Activated CD8-positive, alpha-beta memory T cell treated with anti-CD3 and anti-CD28 coated beads, Interleukin-2, amount 10 ng/mL, durations not matched to agents 7 days and 5 days (primary cell): ENCODE measurements around the gene CDKAL1. TPM values are rescaled to one million over a fixed set of nuclear protein-coding genes. Genes with fewer than 3 reads are reported as not detected.
A peak's percentile ranks its signal among the peaks of the same experiment; 100 is the strongest.

Experiments used
- ATAC-seq: fragments of 150-1000 bp; cut with Tn5 transposase; one replicate; pipeline ENCODE4 v1.10.0; 2021; ENCODE audit warnings: moderate library complexity
- CTCF ChIA-PET: fragments of 350-600 bp; sonication (Branson Sonifier 250); formaldehyde crosslinking; loops from one replicate; lab custom pipeline; 2021; ENCODE audit warnings: antibody characterized with exemption; lab: Charles Lee
- DNase-seq: peaks from one replicate; pipeline ENCODE4 v3.0.0-alpha.2; 2020
- H3K27ac Mint-ChIP-seq: one replicate; pipeline ENCODE4 v1.8.0; 2021; ENCODE audit warnings: mild to moderate bottlenecking, mixed read lengths
- H3K27me3 Mint-ChIP-seq: one replicate; pipeline ENCODE4 v1.8.0; 2021; ENCODE audit warnings: mixed read lengths
- H3K36me3 Mint-ChIP-seq: one replicate; pipeline ENCODE4 v1.8.0; 2021; ENCODE audit warnings: mild to moderate bottlenecking, mixed read lengths
- H3K4me1 Mint-ChIP-seq: one replicate; pipeline ENCODE4 v1.8.0; 2021; ENCODE audit warnings: mixed read lengths
- H3K4me3 Mint-ChIP-seq: one replicate; pipeline ENCODE4 v1.8.0; 2021; ENCODE audit warnings: mild to moderate bottlenecking, moderate library complexity, mixed read lengths
- H3K9me3 Mint-ChIP-seq: one replicate; pipeline ENCODE4 v1.8.0; 2022; ENCODE audit warnings: low read depth, mixed read lengths
- total RNA-seq, 2 experiments: library from RNA; stranded (reverse); gene quantifications; one replicate each; pipeline ENCODE4 v1.2.3, GENCODE V29; 2021

The CDKAL1 gene
- total RNA-seq, 2 experiments from 2014 or later, result 27.9 to 30.0 TPM

GRCh38 chr6:20706238-20706938, 172.1 kb downstream of the CDKAL1 start:
- Mint-ChIP-seq H3K4me3 (no peak overlapping the region), H3K27ac (no peak overlapping the region), H3K27me3 (no peaks in the 10 kb centered on the region), H3K9me3 (no peaks in the 10 kb centered on the region), H3K36me3 (peaks cover 4% of the 10 kb centered on the region), H3K4me1 (peaks cover 22% of the 10 kb centered on the region)
- DNase-seq, result no peak
- no peak for ATAC-seq
- CTCF ChIA-PET, result no interaction called here

GRCh38 chr6:20706939-20707485, 172.8 kb downstream of the CDKAL1 start:
- Mint-ChIP-seq H3K4me1 (peaks cover 23% of the 10 kb centered on the region), H3K9me3 (no peaks in the 10 kb centered on the region), H3K27me3 (no peaks in the 10 kb centered on the region), H3K36me3 (peaks cover 4% of the 10 kb centered on the region), H3K27ac (no peak overlapping the region), H3K4me3 (no peak overlapping the region)
- CTCF ChIA-PET, result no interaction called here
- no peak for ATAC-seq
- no peak for DNase-seq

GRCh38 chr6:20707870-20708269, 173.6 kb downstream of the CDKAL1 start:
- no peak for DNase-seq
- no peak overlapping the region for H3K27ac Mint-ChIP-seq
- H3K36me3 Mint-ChIP-seq, result peaks cover 5% of the 10 kb centered on the region
- H3K4me1 Mint-ChIP-seq, result peaks cover 24% of the 10 kb centered on the region
- H3K9me3 Mint-ChIP-seq, result no peaks in the 10 kb centered on the region
- no peaks in the 10 kb centered on the region for H3K27me3 Mint-ChIP-seq
- ATAC-seq, result no peak
- CTCF ChIA-PET, result no interaction called here
- H3K4me3 Mint-ChIP-seq, result no peak overlapping the region

- CTCF ChIA-PET, result no interaction called here
- H3K9me3 Mint-ChIP-seq, result no peaks in the 10 kb centered on the region
- DNase-seq (peak; percentile 50), ATAC-seq (peak; percentile 23)
- no peak overlapping the region for H3K4me3 Mint-ChIP-seq
- H3K36me3 Mint-ChIP-seq, result peaks cover 5% of the 10 kb centered on the region
- H3K27me3 Mint-ChIP-seq, result no peaks in the 10 kb centered on the region
- H3K4me1 Mint-ChIP-seq, result peaks cover 24% of the 10 kb centered on the region
- no peak overlapping the region for H3K27ac Mint-ChIP-seq
These were observed 174.3 kb downstream of the CDKAL1 start for GRCh38 chr6:20708367-20709124.

- H3K27ac Mint-ChIP-seq, result no peak overlapping the region
- peaks cover 5% of the 10 kb centered on the region for H3K36me3 Mint-ChIP-seq
- peaks cover 18% of the 10 kb centered on the region for H3K4me1 Mint-ChIP-seq
- H3K27me3 Mint-ChIP-seq, result no peaks in the 10 kb centered on the region
- no peak for ATAC-seq
- no peaks in the 10 kb centered on the region for H3K9me3 Mint-ChIP-seq
- no peak for DNase-seq
- H3K4me3 Mint-ChIP-seq, result no peak overlapping the region
- CTCF ChIA-PET, result no interaction called here
These were observed 175.2 kb downstream of the CDKAL1 start for GRCh38 chr6:20709451-20709850.

- ATAC-seq, result no peak
- no peaks in the 10 kb centered on the region for H3K27me3 Mint-ChIP-seq
- CTCF ChIA-PET, result no interaction called here
- peaks cover 5% of the 10 kb centered on the region for H3K36me3 Mint-ChIP-seq
- DNase-seq, result no peak
- no peak overlapping the region for H3K27ac Mint-ChIP-seq
- H3K4me1 Mint-ChIP-seq, result peaks cover 18% of the 10 kb centered on the region
- H3K4me3 Mint-ChIP-seq, result no peak overlapping the region
- no peaks in the 10 kb centered on the region for H3K9me3 Mint-ChIP-seq
These were observed 176.1 kb downstream of the CDKAL1 start for GRCh38 chr6:20710341-20710740.

- no peak for ATAC-seq
- Mint-ChIP-seq H3K4me3 (no peak overlapping the region), H3K9me3 (no peaks in the 10 kb centered on the region), H3K36me3 (peaks cover 5% of the 10 kb centered on the region), H3K27me3 (no peaks in the 10 kb centered on the region), H3K27ac (no peak overlapping the region), H3K4me1 (peaks cover 17% of the 10 kb centered on the region)
- CTCF ChIA-PET, result no interaction called here
- no peak for DNase-seq
These were observed 177.3 kb downstream of the CDKAL1 start for GRCh38 chr6:20711518-20711917.

- no peak overlapping the region for H3K27ac Mint-ChIP-seq
- ATAC-seq, result no peak
- H3K36me3 Mint-ChIP-seq, result peaks cover 5% of the 10 kb centered on the region
- DNase-seq, result no peak
- no peaks in the 10 kb centered on the region for H3K9me3 Mint-ChIP-seq
- CTCF ChIA-PET, result no interaction called here
- H3K4me1 Mint-ChIP-seq, result peaks cover 17% of the 10 kb centered on the region
- no peaks in the 10 kb centered on the region for H3K27me3 Mint-ChIP-seq
- H3K4me3 Mint-ChIP-seq, result no peak overlapping the region
These were observed 177.8 kb downstream of the CDKAL1 start for GRCh38 chr6:20712011-20712410.

DNA sequence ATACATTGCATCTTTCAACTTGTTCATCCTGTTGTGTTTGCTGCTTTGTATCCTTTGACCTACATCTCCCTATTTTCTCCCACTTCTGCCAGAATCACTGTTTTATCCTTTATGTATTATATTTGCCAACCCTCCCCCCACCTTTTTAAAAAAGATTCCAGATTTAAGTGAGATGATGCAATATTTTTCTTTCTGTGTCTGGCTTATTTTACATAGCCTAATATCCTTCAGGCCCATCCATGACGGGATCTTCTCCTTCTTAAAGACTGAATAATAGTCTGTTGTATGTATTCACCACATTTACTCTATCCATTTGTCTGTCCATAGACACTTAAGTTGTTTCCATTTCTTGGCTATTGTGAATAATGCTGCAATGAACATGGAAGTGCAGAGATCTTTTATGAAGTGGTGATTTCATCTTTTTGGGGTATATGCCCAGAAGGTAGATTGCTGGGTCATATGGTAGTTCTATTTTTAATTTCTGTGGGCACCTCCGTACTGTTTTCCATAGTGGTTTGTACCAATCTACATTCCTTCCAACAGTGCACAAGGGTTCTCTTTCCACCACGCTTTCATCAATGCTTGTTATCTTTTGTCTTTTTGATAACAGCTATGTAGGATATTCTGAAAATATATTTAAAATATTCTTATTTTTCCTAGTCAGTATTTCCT, 181.0 kb downstream of the CDKAL1 start:
- no peaks in the 10 kb centered on the region for H3K27me3 Mint-ChIP-seq
- H3K27ac Mint-ChIP-seq, result no peak overlapping the region
- CTCF ChIA-PET, result no interaction called here
- no peaks in the 10 kb centered on the region for H3K9me3 Mint-ChIP-seq
- H3K4me3 Mint-ChIP-seq, result no peak overlapping the region
- H3K4me1 Mint-ChIP-seq, result peaks cover 16% of the 10 kb centered on the region
- peaks cover 4% of the 10 kb centered on the region for H3K36me3 Mint-ChIP-seq
- ATAC-seq (no peak), DNase-seq (no peak)

DNA sequence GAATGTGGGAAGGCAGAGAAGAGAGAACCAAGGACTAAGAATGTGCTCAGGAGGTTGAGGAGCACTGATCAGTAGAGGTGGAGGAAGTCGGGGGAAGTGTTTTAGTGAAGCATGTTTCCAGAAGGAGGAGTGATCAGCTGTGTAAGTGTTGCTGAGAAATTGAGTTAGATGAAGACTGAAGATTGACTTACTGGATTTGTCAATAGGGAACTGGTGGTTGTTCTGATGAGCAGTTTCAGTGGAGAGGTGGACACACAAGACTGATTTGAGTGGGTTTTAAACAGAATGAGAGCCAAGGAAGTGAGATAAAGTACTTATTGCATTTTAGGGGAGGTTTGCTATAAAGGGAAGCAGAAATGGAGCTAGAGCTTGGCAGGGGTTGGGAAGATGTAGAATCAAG, 182.6 kb downstream of the CDKAL1 start:
- CTCF ChIA-PET, result no interaction called here
- Mint-ChIP-seq H3K9me3 (no peaks in the 10 kb centered on the region), H3K27ac (no peak overlapping the region), H3K27me3 (no peaks in the 10 kb centered on the region), H3K36me3 (peaks cover 8% of the 10 kb centered on the region), H3K4me3 (no peak overlapping the region), H3K4me1 (peaks cover 17% of the 10 kb centered on the region)
- ATAC-seq, result no peak
- DNase-seq, result no peak

GRCh38 chr6:20717743-20718142, 183.5 kb downstream of the CDKAL1 start:
- no peaks in the 10 kb centered on the region for H3K27me3 Mint-ChIP-seq
- no peak overlapping the region for H3K4me3 Mint-ChIP-seq
- no peak overlapping the region for H3K27ac Mint-ChIP-seq
- CTCF ChIA-PET, result no interaction called here
- ATAC-seq, result no peak
- peaks cover 13% of the 10 kb centered on the region for H3K36me3 Mint-ChIP-seq
- no peaks in the 10 kb centered on the region for H3K9me3 Mint-ChIP-seq
- peaks cover 23% of the 10 kb centered on the region for H3K4me1 Mint-ChIP-seq
- no peak for DNase-seq

DNA sequence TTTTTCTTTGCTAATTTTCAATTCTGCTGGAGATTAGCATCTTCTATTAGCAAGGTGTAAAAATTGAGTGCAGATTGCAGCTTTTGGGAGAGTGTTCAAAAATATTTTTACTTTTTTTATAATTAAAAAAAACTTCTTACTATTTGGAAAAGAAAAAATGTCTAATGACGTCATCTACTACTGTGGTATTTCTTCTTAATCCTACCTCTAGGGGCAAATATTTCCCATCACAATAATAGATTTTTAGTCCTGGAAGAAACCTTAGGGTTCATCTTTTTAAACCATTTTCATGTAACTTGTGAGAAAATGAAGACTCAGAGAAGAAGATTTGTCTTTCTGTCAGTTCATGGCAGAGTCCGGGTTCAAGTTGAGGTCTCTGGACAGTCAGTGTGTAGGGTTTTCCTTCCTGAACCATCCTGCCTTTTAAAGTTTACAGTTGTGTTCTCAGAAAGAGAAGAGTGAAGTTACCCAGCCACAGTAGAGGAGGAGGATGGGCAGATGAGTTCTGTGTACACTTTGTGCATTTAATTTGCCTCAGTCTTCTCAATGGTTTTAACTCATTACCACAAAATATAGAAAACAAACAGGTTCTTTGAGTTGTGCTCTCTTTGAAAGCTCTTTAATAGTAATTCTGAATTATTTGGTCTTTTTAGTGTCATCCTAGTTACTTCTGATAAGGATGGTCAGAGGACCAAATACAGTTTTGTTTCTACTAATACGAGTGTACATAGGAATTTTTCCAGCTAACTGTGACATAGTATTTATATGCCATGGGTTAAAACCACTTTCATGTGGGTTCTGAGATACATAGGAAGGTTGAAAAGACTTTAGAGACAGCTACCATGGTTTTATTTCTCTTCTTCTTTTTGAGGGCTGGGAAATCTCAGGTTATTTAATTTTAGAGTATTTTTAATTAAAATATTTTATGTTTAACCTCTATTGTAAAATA, 184.7 kb downstream of the CDKAL1 start:
- Mint-ChIP-seq H3K4me3 (no peak overlapping the region), H3K27ac (no peak overlapping the region), H3K4me1 (peaks cover 28% of the 10 kb centered on the region), H3K36me3 (peaks cover 17% of the 10 kb centered on the region), H3K9me3 (no peaks in the 10 kb centered on the region), H3K27me3 (no peaks in the 10 kb centered on the region)
- CTCF ChIA-PET, result no interaction called here
- ATAC-seq (no peak), DNase-seq (no peak)

DNA sequence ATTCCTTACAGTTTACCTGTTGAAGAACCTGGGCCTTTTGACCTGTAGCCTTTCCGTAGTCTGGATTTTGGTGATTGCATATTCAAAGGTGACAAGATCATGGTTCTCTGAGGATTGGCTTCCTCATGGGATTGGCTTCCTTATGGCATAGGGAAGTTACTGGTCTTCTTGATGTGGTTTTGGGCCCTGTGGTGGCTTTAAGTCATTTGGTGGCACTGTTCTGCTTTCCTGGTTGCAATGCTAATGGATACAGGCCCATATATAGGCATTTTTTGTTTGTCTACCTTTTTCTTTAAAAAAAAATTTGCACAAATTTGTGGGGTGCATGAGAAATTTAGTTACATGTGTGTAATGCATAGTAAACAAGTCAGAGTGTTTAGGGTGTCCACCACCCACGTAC, 185.7 kb downstream of the CDKAL1 start:
- ATAC-seq, result no peak
- no peaks in the 10 kb centered on the region for H3K9me3 Mint-ChIP-seq
- CTCF ChIA-PET, result no interaction called here
- H3K27ac Mint-ChIP-seq, result no peak overlapping the region
- H3K36me3 Mint-ChIP-seq, result peaks cover 17% of the 10 kb centered on the region
- peaks cover 28% of the 10 kb centered on the region for H3K4me1 Mint-ChIP-seq
- H3K4me3 Mint-ChIP-seq, result no peak overlapping the region
- DNase-seq, result no peak
- H3K27me3 Mint-ChIP-seq, result no peaks in the 10 kb centered on the region
